ENCODE data around the gene GARIN5B.

GARIN5B gene

GRCh38 chr19:55304980-55305379, 58.1 kb downstream of the GARIN5B start:
- FAIRE-seq (no peak), DNase-seq (ENCODE audit: insufficient read length, low spot score) (no peak)
